ENCODE data around the gene GPRC5C. TPM values are rescaled to one million over a fixed set of nuclear protein-coding genes. Genes with fewer than 3 reads are reported as not detected.

GPRC5C gene
- polyA plus RNA-seq, 12 donors: 16.2 to 61.7 (median 26.4) TPM; not detected in 1

DNA sequence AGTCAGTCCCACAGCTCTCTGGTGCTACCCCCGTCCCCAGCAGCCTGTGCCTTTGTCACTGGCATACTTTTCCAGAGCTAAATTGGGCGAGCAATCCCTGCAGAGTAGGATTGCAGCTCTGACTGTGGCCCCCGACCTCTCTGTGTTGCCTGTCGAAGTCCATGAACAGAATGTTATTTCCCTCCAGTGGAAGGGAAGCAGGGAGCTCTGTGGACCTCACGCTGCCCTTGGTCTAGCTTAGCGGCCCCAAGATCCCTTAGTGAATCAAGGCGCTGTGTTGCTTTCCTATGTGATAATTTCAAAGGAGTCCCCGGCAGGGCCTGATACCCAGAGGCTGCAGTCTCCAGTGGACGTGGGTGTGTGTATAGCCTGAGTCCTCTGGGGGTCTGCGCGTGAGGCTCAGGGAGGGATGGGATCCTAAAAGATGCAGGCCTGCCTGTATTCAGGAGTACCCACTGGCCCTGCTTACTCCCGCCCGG, 19.1 kb downstream of the GPRC5C start:
- no peak for DNase-seq

DNA sequence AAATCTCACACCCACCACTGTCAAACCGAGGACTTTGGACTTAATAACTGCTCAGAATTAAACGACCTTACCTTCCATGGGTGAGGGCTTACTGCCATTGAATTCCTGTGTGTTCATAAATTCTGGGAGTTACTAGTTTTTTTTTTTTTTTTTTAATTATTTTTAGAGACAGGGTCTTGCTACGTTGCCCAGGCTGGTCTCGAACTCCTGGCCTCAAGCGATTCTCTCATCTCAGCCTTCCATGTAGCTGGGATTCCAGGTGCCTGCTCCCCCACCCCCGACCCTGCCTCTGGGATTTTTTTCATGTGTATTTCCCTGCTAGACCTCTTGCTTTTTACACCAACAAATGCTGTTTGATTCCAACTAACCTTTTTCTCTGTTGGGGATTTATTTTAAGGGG, 19.7 kb downstream of the GPRC5C start:
- no peak for DNase-seq

DNA sequence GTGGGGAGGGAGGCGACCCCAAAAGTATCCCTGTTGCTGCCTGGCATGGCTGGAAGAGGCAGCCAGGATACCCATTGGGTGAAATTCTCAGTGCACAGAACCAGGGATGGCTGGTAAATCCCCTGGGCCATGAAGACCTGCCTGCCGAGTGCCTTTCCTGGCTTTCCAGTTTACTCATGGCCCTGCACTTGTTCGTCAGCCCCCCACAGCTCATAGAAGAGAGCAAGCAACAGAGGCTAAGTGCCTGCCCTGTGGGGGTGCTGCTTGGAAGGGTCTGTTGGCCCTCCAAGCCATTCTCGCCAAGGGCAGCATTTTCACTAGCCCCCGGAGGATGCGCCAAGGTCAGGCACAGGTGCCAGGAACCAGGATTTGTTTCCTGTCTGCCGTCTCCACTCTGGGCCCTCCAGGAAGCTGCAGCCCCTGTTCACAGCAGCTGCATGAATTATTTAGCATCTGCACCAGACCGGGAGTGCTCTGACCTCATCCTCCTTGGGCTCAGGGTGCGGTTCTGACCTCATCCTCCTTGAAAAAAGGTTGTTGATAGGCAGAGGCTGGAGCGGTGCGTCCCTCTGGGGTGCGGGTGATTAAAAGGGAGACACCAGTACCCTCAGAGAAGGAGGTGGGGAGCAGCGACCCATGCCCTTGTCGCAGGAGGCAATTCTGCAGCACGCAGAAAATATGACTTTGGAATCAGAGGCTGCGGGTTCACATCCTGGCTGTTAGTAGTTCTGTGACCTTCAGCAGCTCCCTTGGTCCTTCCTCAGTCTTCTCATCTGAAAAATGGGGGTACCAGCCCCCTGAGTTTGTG, 20.3 kb downstream of the GPRC5C start:
- no peak for DNase-seq

DNA sequence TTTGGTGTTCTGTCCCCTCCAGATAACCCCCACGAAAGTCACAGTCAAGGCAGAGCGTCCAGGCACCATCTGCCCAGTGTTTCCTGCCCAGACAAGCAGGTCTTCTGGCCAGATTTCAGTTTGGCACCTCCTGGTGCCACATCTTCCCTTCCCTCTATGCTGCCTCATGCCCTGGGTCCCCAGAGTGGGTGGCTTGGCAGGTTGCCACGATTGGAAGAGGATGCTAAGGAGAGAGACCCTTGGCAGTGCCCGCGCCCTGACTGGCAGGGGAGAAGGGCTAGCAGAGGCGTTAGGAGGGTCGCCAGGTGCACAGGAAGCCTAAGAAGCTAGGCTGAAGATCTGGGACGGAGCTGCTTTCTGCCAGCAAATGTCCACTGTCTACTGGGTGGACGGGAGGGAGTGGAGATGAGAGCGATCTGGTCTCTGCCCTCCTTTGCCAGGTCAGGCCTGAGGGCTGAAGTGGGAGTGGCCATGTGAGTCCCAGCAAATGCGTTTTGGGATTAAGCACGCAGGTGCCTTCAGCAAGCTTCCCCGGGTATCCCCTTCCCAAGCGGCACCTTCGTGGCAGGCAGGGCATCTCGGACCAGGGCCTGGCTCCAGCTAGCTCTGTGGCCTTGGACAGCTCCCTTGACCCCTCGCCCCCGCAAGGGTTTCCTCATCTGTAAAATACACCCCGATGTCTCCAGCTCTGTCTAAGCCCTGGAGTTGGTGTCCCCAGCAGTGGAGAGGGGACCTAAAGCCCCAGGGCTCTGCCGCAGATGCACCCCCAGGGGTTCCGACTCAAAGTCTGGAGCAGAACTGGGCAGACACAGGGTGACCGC, 21.2 kb downstream of the GPRC5C start:
- DNase-seq: no peak

DNA sequence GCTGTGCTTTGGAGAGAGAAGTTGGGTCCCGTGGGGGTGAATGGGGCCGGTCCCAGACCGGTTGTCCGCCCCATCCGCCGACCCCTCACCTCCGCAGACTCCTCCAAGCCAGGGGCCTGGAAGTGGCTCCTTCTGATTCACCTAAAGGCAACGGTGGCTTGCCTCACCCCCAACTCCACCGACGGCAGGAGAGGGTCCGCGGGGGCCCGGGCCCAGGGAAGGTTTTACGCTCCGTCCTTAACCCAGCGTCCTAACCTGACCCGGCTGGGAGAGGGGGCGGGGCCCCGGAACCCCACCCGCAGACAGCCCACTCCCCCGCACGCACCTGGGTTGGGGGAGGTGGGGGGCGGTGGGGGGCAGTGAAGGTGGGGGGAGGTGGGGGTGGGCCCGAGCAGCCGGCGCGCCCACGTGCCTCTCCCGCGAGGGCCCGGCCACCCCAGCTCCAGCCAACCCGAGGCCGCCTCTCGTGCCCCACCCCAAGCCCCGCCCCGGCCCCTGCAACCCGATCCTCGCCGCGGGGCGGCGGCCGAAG, 21.8 kb downstream of the GPRC5C start:
- peak; percentile 88 for DNase-seq

DNA sequence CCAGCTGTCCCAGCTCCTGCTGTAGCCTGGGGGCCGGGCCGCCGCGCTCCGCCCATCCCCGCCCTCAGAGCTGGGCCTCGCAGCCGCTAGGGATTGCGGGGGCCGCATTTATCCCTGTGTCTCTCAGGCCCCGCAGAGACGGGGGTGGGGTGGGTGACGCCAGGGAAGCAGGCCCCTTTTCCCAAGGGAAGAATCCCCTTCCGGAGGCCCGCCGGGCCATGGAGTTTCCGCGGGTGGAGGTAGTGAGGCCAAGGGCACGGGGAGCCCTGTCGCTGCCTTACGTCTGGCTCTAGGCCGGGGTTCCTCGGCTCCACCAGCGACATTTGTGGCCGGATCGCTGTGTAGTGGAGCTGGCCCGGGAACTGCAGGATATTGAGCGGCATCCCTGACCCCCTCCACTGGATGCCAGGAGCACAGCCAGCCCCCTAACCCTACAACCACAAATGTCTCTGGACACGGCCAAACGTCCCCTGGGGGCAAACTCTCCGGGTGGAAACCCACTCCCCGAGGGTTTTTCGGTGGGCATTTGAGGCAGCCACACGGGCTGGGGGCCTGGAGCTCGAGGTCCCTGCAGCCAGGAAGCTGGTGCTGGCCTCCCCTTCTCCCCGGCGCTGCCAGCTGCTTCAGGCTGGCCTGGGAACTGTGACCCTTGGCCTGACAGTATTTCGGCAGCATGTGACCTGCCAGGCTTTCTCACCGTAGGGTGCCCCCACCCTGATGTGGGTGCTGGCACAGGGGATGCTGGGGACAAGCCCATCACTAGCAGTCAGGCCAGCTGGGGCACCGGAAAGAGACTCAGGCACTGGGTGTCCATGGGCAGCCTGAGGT, 22.5 kb downstream of the GPRC5C start:
- no peak for DNase-seq

DNA sequence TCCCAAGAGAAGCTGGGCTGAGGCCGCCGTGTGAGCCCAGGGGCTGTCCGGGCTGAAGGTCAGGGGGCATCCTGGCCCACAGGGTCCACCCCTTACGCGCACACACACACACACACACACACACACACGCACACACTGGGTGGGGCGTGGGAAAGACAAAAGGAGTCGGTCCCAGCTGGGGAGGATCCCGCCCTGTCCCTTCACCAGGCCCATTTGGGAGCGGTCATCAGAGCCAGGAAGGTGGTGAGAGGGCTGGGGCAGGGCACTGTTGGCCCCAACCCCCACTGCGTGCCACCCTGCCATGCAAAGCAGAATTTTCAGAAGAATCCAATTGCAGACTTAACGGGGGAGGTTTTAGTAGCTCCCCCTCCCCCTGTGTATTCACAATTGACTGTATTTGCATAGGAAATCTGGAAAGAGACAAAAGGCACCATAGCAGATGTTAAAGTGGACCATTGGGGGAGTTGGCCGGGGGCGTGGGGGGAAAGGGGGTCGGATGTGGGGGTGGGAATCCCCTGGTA, 23.2 kb downstream of the GPRC5C start:
- DNase-seq: no peak

DNA sequence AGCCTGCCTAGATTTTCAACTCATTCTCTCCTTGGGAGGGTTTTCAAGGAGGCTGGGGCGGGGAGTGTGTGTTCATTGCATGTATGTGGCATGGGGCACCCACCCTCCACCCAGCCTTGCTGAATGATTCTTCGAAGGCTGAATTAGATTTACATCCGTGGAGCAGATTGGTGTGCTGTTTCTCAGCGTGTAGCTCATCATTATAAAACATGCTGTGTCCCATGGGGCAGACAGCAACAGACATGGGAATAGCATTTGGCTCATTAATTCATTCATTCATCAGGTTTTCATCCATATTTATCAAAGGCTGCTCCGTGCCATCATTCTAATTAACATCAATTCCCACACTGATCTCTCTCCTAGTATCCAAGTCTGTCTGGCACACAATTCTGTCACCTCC, 23.9 kb downstream of the GPRC5C start:
- no peak for DNase-seq

DNA sequence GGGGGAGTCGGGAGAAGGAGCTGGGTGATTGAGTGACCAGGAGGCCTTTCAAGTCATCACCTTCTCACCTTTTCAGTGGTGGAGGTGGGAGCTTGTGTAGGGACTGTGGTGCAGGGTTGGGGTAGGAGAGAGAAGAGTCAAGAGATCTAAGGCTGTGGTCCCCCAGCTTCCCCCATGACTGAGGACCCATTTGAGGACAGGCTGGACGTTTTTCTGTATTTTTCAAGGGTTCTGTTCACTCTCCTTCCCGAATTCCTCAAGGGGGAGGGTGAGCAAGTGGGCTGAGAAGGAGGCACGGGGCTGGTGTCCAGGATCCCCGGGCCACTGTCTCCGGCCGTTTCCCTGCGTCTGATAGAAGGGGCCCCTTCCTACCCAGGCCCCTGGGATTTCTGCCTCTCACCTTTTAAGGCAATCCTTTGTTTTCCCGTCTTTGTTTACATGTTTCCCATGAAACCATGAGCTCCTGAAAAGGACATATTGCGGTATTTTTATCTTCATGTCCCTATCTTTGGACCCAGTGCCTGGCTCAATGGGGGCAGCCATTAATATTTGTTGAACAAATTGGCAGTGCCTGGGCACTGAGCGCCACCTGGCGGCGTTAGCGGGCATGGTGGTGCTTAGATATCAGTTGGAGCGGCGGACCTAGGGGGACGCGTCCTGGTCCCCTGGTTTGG, 25.4 kb downstream of the GPRC5C start:
- peak; percentile 80 for DNase-seq

DNA sequence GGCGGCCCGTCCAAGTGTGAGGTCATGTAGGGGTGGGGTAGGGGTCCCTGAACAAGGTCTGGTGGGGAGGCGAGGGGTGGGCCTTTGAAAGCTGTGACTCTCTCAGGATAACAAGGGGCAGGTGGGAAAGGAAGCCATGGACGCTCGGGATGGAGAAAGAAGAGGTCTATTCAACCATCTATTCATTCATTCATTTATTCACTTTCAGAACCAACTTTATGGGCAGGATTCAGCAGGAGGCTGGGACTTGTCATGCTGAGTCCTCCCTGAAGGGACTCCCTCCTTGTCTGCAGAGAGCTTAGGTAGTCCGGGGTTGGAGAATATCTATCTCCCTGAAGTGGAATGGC, 25.9 kb downstream of the GPRC5C start:
- DNase-seq: no peak

DNA sequence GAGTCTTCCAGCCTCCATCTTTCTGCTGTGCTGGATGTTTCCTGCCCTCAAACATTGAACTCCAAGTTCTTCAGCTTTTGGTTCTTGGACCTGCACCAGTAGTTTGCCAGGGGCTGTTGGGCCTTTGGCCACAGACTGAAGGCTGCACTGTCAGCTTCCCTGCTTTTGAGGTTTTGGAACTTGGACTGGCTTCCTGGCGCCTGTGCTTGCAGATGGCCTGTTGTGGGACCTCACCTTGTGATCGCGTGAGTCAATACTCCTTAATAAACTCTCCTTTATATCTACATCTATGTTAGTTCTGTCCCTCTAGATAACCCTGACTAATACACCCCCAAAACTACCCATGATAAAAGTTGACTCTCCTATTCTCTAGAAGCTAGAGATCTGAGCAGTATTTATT, 26.9 kb downstream of the GPRC5C start:
- no peak for DNase-seq

DNA sequence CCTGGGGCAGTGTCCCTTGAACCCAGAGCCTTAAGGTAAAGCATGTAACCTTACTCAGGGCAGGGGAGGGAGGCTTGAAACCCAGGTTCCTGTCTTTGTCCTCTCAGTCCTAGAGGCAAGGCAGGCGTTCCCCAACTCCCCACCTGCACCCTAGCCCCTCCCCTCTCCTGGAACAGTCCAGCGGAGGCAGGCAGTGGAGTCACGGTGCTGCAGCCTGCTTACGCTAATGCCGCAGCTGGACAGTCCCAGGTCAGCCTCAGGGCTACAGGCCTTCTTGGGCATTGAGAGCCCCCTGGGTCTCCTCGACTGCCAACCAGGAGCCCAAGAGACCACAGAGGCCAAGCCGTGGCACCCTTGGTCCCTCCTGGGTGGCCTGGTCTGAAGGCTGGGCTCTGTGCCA, 27.7 kb downstream of the GPRC5C start:
- no peak for DNase-seq

DNA sequence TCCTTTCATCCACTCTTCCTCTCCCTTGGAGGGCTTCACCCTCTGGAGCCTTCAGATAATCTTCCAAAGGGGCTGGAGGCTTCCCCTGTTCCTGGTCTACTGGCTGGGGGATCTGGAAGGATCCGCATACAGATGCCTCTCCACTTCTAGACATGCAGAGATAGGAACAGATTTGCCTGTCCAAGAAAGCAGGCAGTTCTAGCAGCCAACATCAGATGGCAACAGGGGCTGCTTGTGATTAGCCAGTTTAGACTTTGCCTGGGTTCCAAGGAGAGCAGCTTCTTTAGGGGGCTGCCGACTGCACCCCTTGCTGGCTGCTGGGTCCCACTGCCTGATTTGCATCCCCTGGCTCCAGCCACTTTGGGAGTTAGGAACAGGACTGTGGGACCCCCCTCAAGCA, 28.4 kb downstream of the GPRC5C start:
- DNase-seq: no peak

DNA sequence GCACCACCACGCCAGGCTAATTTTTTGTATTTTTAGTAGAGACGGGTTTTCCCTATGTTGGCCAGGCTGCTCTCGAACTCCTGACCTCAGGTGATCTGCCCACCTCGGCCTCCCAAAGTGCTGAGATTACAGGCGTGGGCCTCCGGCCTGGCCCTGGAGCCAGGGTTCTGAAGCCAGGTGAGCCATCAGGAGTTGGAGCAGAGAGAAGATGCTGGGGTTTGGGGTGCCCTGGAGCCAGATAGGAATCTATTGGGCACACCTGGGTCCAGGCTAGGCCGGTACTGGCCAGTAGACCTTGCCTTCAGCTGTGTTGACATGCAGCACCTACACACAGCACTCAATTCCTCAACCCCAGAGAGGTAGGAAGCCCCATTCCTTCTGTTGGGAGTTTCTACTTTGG, 29.1 kb downstream of the GPRC5C start:
- no peak for DNase-seq

DNA sequence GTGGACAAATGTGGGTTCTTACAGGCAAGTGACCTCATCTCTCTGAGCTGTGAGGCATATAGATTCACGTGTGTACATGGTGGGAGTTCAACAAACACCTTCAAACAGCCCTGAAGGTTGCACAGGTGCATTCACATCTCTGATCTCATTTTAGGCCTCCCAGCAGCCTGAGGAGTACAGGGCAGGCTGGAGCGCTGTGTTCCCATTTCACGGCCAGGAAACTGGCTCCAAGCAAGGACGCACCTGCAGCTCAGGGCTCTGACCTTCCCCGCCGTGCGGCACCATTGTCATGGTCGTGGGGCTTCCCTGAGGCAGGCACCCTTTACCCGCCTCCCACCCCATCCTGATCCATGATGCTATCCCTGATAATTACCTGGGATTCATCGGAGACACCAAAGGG, 29.7 kb downstream of the GPRC5C start:
- DNase-seq: no peak

DNA sequence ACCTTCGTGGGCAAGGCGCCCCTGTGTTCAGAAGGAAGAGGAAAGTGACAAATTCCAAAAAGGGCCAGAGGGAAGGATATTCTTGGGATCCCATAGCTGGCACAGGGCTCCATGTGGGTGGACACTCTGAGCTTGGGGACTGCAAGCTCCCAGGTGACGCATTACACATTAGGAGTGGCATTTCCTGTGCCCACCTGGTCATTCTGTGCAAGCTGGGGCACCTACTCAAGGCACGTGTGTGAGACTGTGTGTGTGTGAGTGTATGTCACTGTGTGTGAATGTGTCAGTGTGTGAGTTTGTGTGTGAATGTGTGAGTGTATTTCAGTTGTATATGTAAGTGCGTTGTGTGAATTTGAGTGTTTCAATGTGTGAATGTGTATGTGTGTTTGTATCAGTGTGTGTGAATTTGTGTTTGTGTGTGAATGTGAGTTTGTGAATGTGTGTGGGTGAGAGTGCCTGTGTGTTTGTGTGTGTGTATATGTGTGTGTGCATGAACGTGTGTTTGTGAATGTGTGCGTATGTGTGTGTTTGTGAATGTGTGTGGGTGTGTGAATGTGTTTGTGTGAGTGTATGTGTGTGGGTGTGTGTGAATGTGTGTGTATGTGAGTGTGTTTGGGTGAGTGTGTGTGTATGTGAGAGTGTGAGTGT, 33.0 kb downstream of the GPRC5C start:
- no peak for DNase-seq

DNA sequence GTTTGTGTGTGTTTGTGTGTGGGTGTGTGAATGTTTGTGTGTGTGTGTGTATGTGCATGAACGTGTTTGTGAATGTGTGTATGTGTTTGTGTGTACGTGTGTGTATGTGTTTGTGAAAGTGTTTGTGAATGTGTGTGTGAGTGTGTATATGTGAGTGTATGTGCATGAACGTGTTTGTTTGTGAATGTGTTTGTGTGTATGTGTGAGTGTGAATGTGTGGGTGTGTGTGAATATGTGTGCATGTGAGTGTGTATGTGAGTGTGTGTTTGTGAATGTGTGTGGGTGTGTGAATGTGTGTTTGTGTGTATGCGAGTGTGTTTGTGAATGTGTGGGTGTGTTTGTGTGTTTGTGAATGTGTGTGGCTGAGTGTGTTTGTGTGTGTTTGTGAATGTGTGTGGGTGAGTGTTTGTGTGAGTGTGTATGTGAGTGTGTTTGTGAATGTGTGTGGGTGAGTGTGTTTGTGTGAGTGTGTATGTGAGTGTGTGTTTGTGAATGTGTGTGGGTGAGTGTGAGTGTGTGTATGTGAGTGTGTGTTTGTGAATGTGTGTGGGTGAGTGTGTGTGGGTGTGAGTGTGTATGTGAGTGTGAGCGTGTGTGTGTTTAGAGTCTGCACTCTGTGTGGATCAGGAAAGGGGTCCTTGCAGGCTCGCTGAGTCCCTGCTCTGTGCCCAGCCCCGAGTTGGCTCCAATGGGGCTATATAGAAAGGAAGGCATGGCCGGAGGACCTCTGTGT, 33.7 kb downstream of the GPRC5C start:
- no peak for DNase-seq

DNA sequence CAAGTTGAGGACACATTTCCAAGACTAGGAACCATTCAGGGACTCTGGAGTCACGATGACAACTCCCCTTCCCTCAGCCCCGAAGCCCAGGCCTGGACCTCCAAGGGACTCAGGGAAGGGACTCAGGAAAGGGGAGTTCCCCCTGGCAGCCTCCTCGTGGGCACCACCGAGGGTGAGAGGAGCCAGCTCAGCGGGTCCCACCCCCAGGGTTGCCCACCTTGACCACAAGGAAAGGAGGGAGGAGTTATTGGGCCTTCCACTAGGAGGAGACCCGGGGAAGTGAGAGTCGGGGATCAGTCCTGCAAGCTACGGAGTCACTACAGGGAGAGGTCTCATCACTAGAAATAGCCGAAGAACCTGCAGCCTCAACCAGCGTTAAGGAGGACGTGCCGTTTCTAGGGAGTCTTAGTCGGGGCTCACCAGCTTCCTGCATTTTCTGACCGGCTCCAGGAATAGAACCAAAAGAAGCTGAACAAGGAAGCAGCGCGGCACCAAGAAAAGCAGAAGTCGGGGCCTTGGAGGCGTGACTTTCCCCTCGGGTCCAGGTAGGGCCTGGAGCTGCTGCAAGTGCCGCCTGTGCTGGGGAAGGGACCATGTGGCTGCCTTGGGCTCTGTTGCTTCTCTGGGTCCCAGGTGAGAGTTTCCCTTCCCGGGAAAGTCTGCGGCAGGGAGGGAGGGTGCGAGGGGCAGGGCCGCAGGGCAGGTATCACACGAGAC, 34.4 kb downstream of the GPRC5C start, which contains the start of gene CD300A:
Gene CD300A, plus strand, starts transcription at position 524 of the 717 bp plus-strand sequence. Its CDS starts 70 bp downstream, at position 594.
- no peak for DNase-seq

DNA sequence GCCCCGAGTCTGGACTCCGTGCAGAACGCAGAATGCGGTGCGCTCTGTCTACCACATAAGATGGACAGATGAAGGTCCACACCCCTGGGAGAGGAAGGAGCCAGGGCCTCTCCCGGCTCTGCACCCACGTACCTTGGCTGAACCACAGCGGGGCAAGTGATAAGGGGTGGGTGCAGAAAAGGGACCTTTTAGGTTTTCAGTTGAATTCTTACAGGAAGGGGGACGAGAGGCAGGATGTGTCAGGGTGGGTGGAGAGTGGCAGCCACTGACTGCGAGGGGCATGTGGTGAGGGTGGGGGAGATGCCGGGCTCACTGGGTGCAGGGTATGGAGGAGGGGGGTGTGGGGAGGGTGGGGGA, 34.9 kb downstream of the GPRC5C start:
- no peak for DNase-seq
